GM12891 (cell line): ENCODE data around the gene CRB3.

ENCODE experiments used
- POLR2A ChIP-seq: IDR thresholded peaks from 2 replicates; pipeline ENCODE4 v1.6.1; 2011; ENCODE audit warnings: low read depth, low read length, control low read depth
- POLR2AphosphoS5 ChIP-seq: IDR thresholded peaks from 2 replicates; pipeline ENCODE4 v1.6.1; 2011; ENCODE audit warnings: low read depth, low read length, control low read depth
- SPI1 ChIP-seq: IDR thresholded peaks from 2 replicates; pipeline ENCODE4 v1.6.1; 2011; ENCODE audit warnings: low read depth, low read length, control low read depth
- TAF1 ChIP-seq: IDR thresholded peaks from 2 replicates; pipeline ENCODE4 v1.6.1; 2011; ENCODE audit warnings: low read depth, low read length, control low read depth

- TF ChIP-seq POLR2A (no peak), TAF1 (no peak), POLR2AphosphoS5 (no peak), SPI1 (no peak)
These were observed 42.7 kb upstream of the CRB3 start for GRCh38 chr19:6421075-6422014.
